Lower leg skin (tissue), 4 donors: Measurements from ENCODE around the gene GPR158. TPM values are rescaled to one million over a fixed set of nuclear protein-coding genes. Genes with fewer than 3 reads are reported as not detected.
"Not testable (repeated sequence)": the region's sequence is repeated elsewhere in the genome, so short reads cannot be mapped to it uniquely, and the experiment has no call there.

Experiments used
- DNase-seq, 2 donors: peaks; one replicate each; pipeline ENCODE4 v3.0.0-alpha.2; 2019; ENCODE audit warnings: low spot score in 2 of 2
- H3K4me3 ChIP-seq: fragments of 200-600 bp; sonication (generic); 2 replicates; pipeline ENCODE4 v1.5.1; 2017; ENCODE audit warnings: mild to moderate bottlenecking, low read depth; ENCODE audit not compliant: poor library complexity, severe bottlenecking
- CTCF ChIP-seq, 3 donors: fragments of 450-650 bp; IDR thresholded peaks; one replicate each; pipeline ENCODE4 v1.5.1; 2016; ENCODE audit warnings: antibody characterized with exemption in 3 of 3, mild to moderate bottlenecking in 3 of 3, moderate library complexity in 2 of 3
- POLR2A ChIP-seq, 2 donors: fragments of 450-650 bp; IDR thresholded peaks; one replicate each; pipeline ENCODE4 v1.6.1; 2016 to 2017; ENCODE audit warnings: antibody characterized with exemption in 2 of 2, mild to moderate bottlenecking in 1 of 2, moderate library complexity in 1 of 2
- WGBS, 2 donors: methylation state at CpG; one replicate each; pipeline ENCODE4 v1.1.5; 2018; 5-methylcytosine and 5-hydroxymethylcytosine counted together
- intact Hi-C: fragments of 100-400 bp; cut with DNase I; formaldehyde crosslinking; loops from one replicate; pipeline ENCODE4 v1.15.0; 2023; ENCODE audit warnings: low total_unique reads
- total RNA-seq, 4 donors: library from RNA; depleted of rRNA; stranded (reverse); fragments of >200 nt; gene quantifications; one replicate each; pipeline ENCODE4 v1.1.0, GENCODE V29; 2016

GPR158 gene
- total RNA-seq, 4 donors from 2014 or later, result 0.13 TPM; not detected in 3

GRCh38 chr10:25382029-25382810 is 207.4 kb downstream of the GPR158 start:
- intact Hi-C loops, result no loop called here
- H3K4me3 ChIP-seq, result no peak overlapping the region
- 27 to 28% methylated on average over 7 of the region's 7 CpGs for WGBS, 2 donors
- no peak for TF ChIP-seq POLR2A (IDR thresholded peaks at IDR 0.05)
- no peak for DNase-seq

- 66 to 91% methylated on average over 8 of the region's 8 CpGs for WGBS, 2 donors
- intact Hi-C loops, H3K4me3 ChIP-seq, DNase-seq: not testable (repeated sequence)
These were observed 208.1 kb downstream of the GPR158 start for GRCh38 chr10:25382901-25383300.

GRCh38 chr10:25383686-25384085 is 208.9 kb downstream of the GPR158 start:
- intact Hi-C loops, result no loop called here
- no peak overlapping the region for H3K4me3 ChIP-seq
- TF ChIP-seq POLR2A (IDR thresholded peaks at IDR 0.05) (no peak), CTCF (IDR thresholded peaks at IDR 0.05) (no peak)
- DNase-seq, result no peak

- 58 to 73% methylated on average over 3 of the region's 3 CpGs for WGBS, 2 donors
- intact Hi-C loops, result no loop called here
- TF ChIP-seq CTCF (IDR thresholded peaks at IDR 0.05) (no peak), POLR2A (IDR thresholded peaks at IDR 0.05) (no peak)
- no peak overlapping the region for H3K4me3 ChIP-seq
- DNase-seq, result no peak
These were observed 209.8 kb downstream of the GPR158 start for GRCh38 chr10:25384618-25385017.

- DNase-seq, result no peak
- 73 to 90% methylated on average over 6 to 7 of the region's 7 CpGs for WGBS, 2 donors
These were observed 213.5 kb downstream of the GPR158 start for GRCh38 chr10:25388188-25388861.

GRCh38 chr10:25388862-25389206 is 214.0 kb downstream of the GPR158 start:
- DNase-seq, result no peak
- no peak overlapping the region for H3K4me3 ChIP-seq
- intact Hi-C loops, result no loop called here
- TF ChIP-seq POLR2A (IDR thresholded peaks at IDR 0.05) (no peak), CTCF (IDR thresholded peaks at IDR 0.05) (no peak)

More at GRCh38 chr10:25388188-25388861, 213.5 kb downstream of the GPR158 start:
- TF ChIP-seq CTCF (IDR thresholded peaks at IDR 0.05), result no peak
- no peak for TF ChIP-seq POLR2A (IDR thresholded peaks at IDR 0.05)
- intact Hi-C loops, result no loop called here
- no peak overlapping the region for H3K4me3 ChIP-seq
